Bone marrow (tissue), 2 donors: Measurements from ENCODE around the gene TMEM185B.
"Not testable (repeated sequence)": the region's sequence is repeated elsewhere in the genome, so short reads cannot be mapped to it uniquely, and the experiment has no call there.

Experiments used
- DNase-seq, 2 donors: peaks; one replicate each; lab custom pipeline; 2025; lab: John Stamatoyannopoulos, UW

The TMEM185B gene

GRCh38 chr2:120206022-120206581, 17.1 kb downstream of the TMEM185B start:
- no peak for DNase-seq

DNA sequence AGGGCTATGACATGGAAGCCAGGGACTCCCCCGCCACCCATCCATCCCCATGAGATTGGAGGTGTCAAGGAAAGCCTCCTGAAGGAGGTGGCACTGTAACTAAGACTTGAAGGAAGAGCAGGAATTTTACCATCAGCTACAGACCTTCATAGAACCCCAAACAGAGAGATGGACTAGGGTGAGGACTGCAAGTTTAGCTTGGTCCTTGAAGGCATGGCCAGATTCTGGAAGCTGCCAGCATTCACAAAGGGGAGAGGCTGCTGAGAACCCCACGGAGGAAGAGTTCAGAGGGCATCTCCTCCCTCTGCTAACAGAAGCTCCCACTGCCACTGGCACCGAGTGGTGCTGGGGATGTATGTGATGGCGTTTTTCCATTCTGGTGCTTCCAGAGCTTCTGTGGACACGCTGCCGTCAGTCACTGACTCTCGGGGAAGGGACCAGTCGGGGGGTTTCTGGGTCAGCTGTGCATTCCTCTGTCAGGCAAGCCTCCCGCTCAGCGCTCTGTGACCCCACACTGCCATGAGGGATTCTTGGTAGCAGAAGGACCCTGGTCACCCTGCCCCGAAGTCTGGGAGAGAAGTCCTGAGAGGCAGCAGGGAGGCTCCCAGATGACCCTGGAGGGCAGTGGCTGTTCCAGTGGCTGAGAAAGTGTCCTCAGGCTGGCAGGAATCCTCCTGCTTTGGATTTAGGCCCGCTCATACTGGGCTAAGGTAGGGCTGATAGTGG, 18.1 kb downstream of the TMEM185B start:
- DNase-seq: no peak

GRCh38 chr2:120204417-120204816, 18.8 kb downstream of the TMEM185B start:
- no peak for DNase-seq

- DNase-seq: no peak
Measured at GRCh38 chr2:120204022-120204405, 19.2 kb downstream of the TMEM185B start.

- DNase-seq: no peak
Measured at GRCh38 chr2:120203251-120204021, 19.8 kb downstream of the TMEM185B start.

DNA sequence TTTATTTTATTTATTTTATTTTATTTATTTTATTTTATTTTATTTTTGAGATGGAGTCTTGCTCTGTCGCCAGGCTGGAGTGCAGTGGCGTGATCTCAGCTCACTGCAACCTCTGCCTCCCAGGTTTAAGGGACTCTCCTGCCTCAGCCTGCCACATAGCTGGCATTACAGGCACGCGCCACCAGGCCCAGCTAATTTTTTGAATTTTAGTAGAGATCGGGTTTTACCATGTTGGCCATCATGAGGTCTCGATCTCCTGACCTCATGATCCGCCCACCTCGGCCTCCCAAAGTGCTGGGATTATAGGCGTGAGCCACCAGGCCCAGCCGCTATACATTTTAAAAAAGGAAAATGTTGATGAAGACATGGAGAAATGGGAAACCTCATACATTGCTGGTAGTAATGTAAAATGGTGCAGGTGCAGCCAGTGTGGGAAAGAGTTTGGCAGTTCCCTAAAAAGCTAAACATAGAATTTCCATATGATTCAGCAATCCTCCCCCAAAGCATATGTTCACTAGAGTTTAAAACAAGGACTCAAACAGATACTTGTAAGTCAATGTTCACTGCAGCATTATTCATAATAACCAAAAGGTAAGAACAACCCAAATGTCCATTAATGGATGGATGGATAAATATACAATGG, 23.3 kb downstream of the TMEM185B start:
- DNase-seq: not testable (repeated sequence)

DNA sequence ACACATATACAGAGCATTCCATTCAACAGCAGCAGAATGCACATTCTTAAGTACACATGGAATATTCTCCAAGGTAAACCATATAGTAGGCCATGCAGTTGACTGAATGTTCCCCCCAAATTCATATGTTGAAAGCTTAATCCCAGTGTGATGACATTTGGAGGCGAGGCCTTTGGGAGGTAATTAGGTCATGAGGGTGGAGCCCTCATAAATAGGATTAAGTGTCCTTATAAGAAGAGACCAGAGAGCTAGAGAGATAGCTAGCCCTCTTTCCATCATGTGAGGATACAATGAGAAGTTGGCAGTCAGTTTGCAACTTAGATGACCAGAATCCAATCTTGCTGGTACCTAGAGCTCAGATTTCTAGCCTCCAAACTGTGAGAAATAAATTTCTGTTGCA, 27.6 kb downstream of the TMEM185B start:
- DNase-seq: no peak

- DNase-seq: no peak
Measured at GRCh38 chr2:120192280-120192679, 30.9 kb downstream of the TMEM185B start.

DNA sequence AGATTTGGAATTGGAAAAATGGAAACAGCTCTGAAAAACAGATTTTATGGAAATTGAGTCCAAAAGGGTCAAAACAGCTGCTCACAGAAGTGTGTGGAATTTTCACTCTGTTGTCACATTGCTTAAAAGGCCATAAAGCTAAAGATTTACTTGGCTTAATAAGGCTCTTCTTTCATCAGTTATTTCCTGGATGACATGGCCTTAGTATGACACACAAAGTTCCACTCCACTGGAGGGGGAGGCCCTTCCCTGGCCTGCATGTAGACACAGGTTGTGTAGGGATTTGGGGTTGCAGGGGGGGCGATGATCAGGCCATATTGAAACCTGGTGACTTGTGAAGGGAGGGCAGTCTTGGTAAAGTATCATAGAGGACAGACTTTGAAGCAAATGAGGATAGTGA, 34.0 kb downstream of the TMEM185B start:
- DNase-seq: no peak

GRCh38 chr2:120182019-120182560, 41.1 kb downstream of the TMEM185B start:
- DNase-seq: peak in 1 of 2 donors; percentile 16

- DNase-seq: no peak
Measured at GRCh38 chr2:120180066-120180465, 43.1 kb downstream of the TMEM185B start.

- no peak for DNase-seq
Measured at GRCh38 chr2:120179396-120179795, 43.8 kb downstream of the TMEM185B start.

- no peak for DNase-seq
Measured at GRCh38 chr2:120177973-120178372, 45.2 kb downstream of the TMEM185B start.

GRCh38 chr2:120177001-120177621, 46.1 kb downstream of the TMEM185B start:
- DNase-seq: peak; percentile 30 to 92

DNA sequence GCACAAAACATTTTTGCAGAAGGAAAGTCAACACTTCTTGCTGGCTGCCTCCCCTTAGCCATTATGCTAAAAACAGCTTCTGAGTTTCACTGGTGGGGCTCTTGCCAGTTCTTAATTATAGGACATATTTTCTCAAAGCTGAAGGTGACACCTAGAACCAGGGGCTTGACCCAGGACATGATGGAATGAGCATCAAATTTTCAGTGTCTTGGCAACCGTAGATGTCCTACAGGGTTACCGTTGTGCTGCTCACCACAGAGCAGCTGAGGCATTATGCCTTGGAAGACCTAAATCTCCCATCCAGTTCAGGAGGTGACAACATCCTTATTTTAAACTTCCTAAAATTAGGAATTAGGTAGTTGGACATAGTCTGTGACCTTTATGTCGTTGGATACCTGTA, 46.7 kb downstream of the TMEM185B start:
- DNase-seq: no peak

- DNase-seq: peak in 1 of 2 donors; percentile 53
Measured at GRCh38 chr2:120174963-120175581, 48.1 kb downstream of the TMEM185B start.
